Activated T-helper 1 cell treated with anti-CD3 and anti-CD28 coated beads, Interleukin-2, amount 50 U/mL, for 16 hours (primary cell): ENCODE measurements around the gene DCPS.
"Not testable (repeated sequence)": the region's sequence is repeated elsewhere in the genome, so short reads cannot be mapped to it uniquely, and the experiment has no call there.

Source experiments
- DNase-seq, 2 donors: peaks; one replicate each; pipeline ENCODE4 v3.0.0-alpha.2; 2020; ENCODE audit warnings: low read depth in 1 of 2, low spot score in 1 of 2

Gene DCPS

GRCh38 chr11:126303623-126304456, at the start of gene DCPS:
Gene DCPS, plus strand, starts transcription at chr11:126304060. Its CDS starts 21 bp downstream, at chr11:126304081.
- peak; percentile 67 to 82 for DNase-seq

GRCh38 chr11:126254819-126255218, 49.0 kb upstream of the DCPS start:
- DNase-seq = no peak

GRCh38 chr11:126255507-126255906, 48.4 kb upstream of the DCPS start:
- DNase-seq = not testable (repeated sequence)

- DNase-seq = no peak
Observed at GRCh38 chr11:126256216-126256615, 47.6 kb upstream of the DCPS start.

- DNase-seq = no peak
Observed at GRCh38 chr11:126257144-126257543, 46.7 kb upstream of the DCPS start.

GRCh38 chr11:126257764-126258163, 46.1 kb upstream of the DCPS start:
- DNase-seq = no peak

- DNase-seq = no peak
Observed at GRCh38 chr11:126262216-126262615, 41.6 kb upstream of the DCPS start.

GRCh38 chr11:126263489-126263888, 40.4 kb upstream of the DCPS start:
- no peak for DNase-seq

GRCh38 chr11:126265811-126266210, 38.0 kb upstream of the DCPS start:
- no peak for DNase-seq

- no peak for DNase-seq
Observed at GRCh38 chr11:126267650-126268049, 36.2 kb upstream of the DCPS start.

GRCh38 chr11:126268361-126268707, 35.5 kb upstream of the DCPS start:
- no peak for DNase-seq

- DNase-seq = peak; percentile 99 to 100
Observed at GRCh38 chr11:126268708-126269579, 34.9 kb upstream of the DCPS start, which contains the start of the genes FOXRED1 and SRPRA. Gene FOXRED1, plus strand, starts transcription at chr11:126269154. Its CDS starts 53 bp downstream, at chr11:126269207. Gene SRPRA, minus strand, starts transcription at chr11:126268895. Its CDS starts 91 bp downstream, at chr11:126268804.

GRCh38 chr11:126277322-126277721, 26.5 kb upstream of the DCPS start:
- no peak for DNase-seq

GRCh38 chr11:126277780-126278179, 26.1 kb upstream of the DCPS start:
- no peak for DNase-seq

GRCh38 chr11:126279191-126279590, 24.7 kb upstream of the DCPS start:
- DNase-seq = no peak

GRCh38 chr11:126280595-126280994, 23.3 kb upstream of the DCPS start:
- DNase-seq = no peak

- no peak for DNase-seq
Observed at GRCh38 chr11:126281245-126281644, 22.6 kb upstream of the DCPS start.

- DNase-seq = no peak
Observed at GRCh38 chr11:126281666-126282175, 22.1 kb upstream of the DCPS start.

GRCh38 chr11:126282361-126282735, 21.5 kb upstream of the DCPS start:
- DNase-seq = peak in 1 of 2 donors; percentile 15

GRCh38 chr11:126282736-126283591, 20.9 kb upstream of the DCPS start, which contains the start of gene TIRAP:
Gene TIRAP, plus strand, starts transcription at chr11:126283093. Its CDS starts 7,802 bp downstream, at chr11:126290895.
- peak; percentile 45 to 46 for DNase-seq

GRCh38 chr11:126284829-126285228, 19.0 kb upstream of the DCPS start:
- peak; percentile 72 to 74 for DNase-seq
